ENCODE data around the gene SERPINB12.
A peak's percentile ranks its signal among the peaks of the same experiment; 100 is the strongest.

The SERPINB12 gene

GRCh38 chr18:63542069-63542468 lies at the start of gene SERPINB12:
Gene SERPINB12 (plus strand): TSS chr18:63542369. CDS start chr18:63556160, 13,791 bp downstream.
- no peak for DNase-seq (ENCODE audit: low spot score in 2 of 2)

DNA sequence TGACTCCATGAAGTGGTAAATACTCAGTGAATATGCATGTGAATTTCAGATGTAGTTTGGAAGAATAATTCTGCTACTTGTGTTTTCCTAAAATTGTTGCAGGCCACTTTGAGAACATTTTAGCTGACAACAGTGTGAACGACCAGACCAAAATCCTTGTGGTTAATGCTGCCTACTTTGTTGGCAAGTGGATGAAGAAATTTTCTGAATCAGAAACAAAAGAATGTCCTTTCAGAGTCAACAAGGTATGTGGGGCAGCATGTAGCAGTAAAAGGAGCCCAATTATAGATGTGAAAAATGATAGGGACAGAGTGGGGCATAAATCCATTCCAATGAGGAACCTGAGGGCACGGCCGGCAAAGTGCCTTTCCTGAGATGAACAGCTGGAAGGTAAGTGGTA lies 49.3 kb upstream of the SERPINB12 start:
- Mint-ChIP-seq H3K4me1 (no peaks in the 10 kb centered on the region), H3K36me3 (no peaks in the 10 kb centered on the region), H3K9me3 (no peaks in the 10 kb centered on the region), H3K4me3 (no peak overlapping the region), H3K27ac (no peak overlapping the region)
- DNase-seq (ENCODE audit: low spot score in 2 of 2) (no peak), ATAC-seq (no peak)

More at GRCh38 chr18:63542069-63542468, at the start of gene SERPINB12:
- no peaks in the 10 kb centered on the region for H3K36me3 Mint-ChIP-seq
- no peak within 1 kb of the TSS for H3K4me3 Mint-ChIP-seq
- H3K27ac Mint-ChIP-seq, result no peak within 1 kb of the TSS
- no peaks in the 10 kb centered on the region for H3K4me1 Mint-ChIP-seq
- no peak for ATAC-seq
- no peaks in the 10 kb centered on the region for H3K9me3 Mint-ChIP-seq

- Mint-ChIP-seq H3K4me1 (no peaks in the 10 kb centered on the region), H3K36me3 (no peaks in the 10 kb centered on the region), H3K27ac (no peak overlapping the region), H3K9me3 (no peaks in the 10 kb centered on the region), H3K4me3 (no peak overlapping the region)
- ATAC-seq, result no peak
- no peak for DNase-seq (ENCODE audit: low spot score in 2 of 2)
These were observed 46.5 kb upstream of the SERPINB12 start for GRCh38 chr18:63495675-63496074.

DNA sequence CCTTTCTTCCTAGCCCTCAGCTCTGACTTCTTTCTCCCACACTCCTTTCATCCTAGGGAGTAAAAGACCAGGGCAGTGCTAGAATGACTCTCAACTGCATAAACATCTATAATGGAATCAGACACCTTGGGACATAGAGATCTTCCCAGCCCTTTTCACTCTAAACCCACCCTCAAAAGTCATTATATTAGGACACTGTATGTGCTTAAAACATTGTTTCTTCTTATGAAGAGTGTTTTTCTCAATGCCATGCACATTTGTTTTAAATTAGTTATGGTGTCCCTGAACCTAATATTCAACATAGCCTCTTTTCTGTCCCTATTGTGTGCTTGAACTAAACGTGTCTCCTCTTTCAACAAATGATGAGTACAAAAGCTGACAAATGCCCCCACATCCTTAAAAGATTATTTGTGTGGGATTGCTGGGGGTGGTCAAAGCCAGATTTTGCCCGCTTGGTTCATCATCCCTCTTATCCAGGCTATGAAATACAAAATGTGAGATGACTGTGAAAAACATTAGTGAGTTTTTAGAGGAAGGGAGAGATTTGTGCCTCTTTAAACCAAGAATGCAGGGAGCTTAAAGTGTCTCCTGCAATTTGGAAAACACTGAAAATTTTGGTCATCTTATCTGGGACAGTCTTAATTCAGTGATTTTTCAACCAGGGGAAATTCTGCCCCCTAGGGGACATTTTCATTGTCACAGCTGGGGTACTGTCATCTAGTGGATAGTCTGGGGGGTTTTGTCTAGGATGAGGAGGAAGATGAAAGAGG lies 36.4 kb upstream of the SERPINB12 start:
- H3K36me3 Mint-ChIP-seq, result no peaks in the 10 kb centered on the region
- H3K27ac Mint-ChIP-seq, result no peak overlapping the region
- DNase-seq (ENCODE audit: low spot score in 2 of 2), result peak in 1 of 2 donors; percentile 70
- ATAC-seq, result peak; percentile 61
- no peaks in the 10 kb centered on the region for H3K4me1 Mint-ChIP-seq
- H3K4me3 Mint-ChIP-seq, result no peak overlapping the region
- H3K9me3 Mint-ChIP-seq, result no peaks in the 10 kb centered on the region

DNA sequence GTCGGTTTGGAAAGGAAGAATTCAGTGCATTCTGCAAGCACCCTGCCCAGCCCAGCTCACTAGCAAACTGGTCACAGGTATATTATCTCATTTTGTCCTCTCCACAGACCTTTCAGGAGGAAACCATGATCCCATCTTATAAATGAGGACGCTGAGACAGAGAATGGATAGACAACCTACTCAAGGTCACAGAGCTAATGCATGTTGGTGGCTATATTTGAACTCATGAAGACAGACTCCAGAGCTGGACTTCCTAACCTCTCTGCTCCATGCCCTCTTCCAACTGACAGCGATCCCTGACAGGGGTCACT lies 35.9 kb upstream of the SERPINB12 start:
- ATAC-seq (no peak), DNase-seq (ENCODE audit: low spot score in 2 of 2) (no peak)
- Mint-ChIP-seq H3K4me1 (no peaks in the 10 kb centered on the region), H3K4me3 (no peak overlapping the region), H3K9me3 (no peaks in the 10 kb centered on the region), H3K36me3 (no peaks in the 10 kb centered on the region), H3K27ac (no peak overlapping the region)

GRCh38 chr18:63508596-63508995 lies 33.6 kb upstream of the SERPINB12 start:
- no peak for ATAC-seq
- Mint-ChIP-seq H3K4me1 (no peaks in the 10 kb centered on the region), H3K27ac (no peak overlapping the region), H3K4me3 (no peak overlapping the region), H3K9me3 (no peaks in the 10 kb centered on the region), H3K36me3 (no peaks in the 10 kb centered on the region)
- no peak for DNase-seq (ENCODE audit: low spot score in 2 of 2)

DNA sequence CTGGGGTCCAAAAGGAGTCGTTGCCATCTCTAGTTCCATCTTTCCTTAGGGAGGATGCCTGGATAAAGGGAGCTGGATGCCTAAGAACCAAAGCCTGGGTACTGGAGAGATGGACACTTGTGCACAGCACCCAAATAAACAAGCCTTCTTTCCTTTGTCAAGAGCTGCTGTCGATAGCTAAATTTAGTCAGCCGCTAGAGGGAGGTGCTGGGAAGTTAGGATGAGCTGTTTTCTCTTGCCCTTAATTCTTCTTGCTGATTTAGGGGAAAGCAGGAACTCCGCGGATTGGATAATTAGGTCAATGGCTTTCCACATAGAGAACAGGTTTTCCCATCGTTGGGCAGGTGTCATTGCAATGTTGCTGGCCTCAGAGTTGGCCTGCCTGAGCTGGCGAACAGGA lies 30.9 kb upstream of the SERPINB12 start:
- Mint-ChIP-seq H3K9me3 (no peaks in the 10 kb centered on the region), H3K4me1 (no peaks in the 10 kb centered on the region), H3K36me3 (no peaks in the 10 kb centered on the region), H3K27ac (no peak overlapping the region), H3K4me3 (no peak overlapping the region)
- no peak for DNase-seq (ENCODE audit: low spot score in 2 of 2)
- ATAC-seq, result no peak

GRCh38 chr18:63514326-63514725 lies 27.8 kb upstream of the SERPINB12 start:
- Mint-ChIP-seq H3K4me3 (no peak overlapping the region), H3K27ac (no peak overlapping the region), H3K36me3 (no peaks in the 10 kb centered on the region), H3K4me1 (no peaks in the 10 kb centered on the region), H3K9me3 (no peaks in the 10 kb centered on the region)
- DNase-seq (ENCODE audit: low spot score in 2 of 2), result no peak
- ATAC-seq, result no peak

DNA sequence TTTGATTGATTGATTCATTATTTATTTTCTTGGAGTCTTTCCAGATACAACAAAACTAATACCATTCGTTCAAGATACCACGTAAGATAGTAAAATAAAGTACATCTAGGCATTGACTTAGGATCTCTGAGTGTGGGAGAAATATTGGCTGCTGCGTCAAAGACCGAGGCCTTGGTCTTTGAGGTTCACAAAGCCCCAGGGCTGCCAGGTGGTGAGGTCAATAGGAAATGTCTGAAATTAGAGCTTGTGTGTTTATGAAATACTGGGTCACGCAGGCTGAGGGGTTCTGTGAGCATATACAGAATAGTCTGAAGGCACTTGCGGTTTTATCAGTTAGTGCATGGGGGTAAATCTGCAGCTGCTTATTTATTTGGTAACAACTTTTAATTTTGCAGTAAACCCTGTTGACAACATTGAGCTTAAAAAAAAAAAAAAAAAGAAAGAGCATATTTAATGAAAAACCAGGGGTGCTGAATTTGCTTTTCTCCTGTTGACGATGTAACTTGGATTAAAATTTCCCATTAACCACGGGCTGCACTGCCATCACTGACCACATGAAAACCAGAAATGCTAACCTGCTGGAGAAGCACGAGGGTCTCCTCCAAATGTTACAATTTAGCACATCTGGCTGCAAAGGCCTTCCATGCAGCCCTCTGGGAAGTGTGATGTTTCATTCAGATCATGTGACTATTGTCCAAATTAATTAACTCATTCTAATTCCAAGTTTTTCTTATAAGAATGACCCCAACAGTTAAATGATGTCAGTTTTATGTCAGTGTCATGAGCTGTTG lies 27.1 kb upstream of the SERPINB12 start:
- H3K9me3 Mint-ChIP-seq, result no peaks in the 10 kb centered on the region
- no peak overlapping the region for H3K27ac Mint-ChIP-seq
- no peaks in the 10 kb centered on the region for H3K4me1 Mint-ChIP-seq
- ATAC-seq, result no peak
- no peaks in the 10 kb centered on the region for H3K36me3 Mint-ChIP-seq
- no peak overlapping the region for H3K4me3 Mint-ChIP-seq
- DNase-seq (ENCODE audit: low spot score in 2 of 2), result no peak

DNA sequence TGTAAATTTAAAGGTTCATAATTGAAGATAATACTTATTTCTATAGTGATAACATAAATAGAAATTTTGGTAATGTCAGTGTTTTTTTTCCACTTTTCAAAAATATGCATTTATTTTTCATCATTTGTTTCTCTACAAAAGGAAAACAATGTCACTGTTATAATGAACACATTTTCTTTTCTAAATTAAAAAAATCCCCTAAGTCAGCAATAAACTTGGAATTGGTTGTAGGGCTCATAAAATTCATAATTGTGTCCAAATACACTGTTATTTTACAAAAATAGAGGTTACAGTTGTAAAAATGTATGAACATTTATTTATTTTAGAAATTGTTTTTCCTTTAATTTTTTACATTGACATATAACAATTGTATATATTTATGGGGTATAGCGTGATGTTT lies 26.4 kb upstream of the SERPINB12 start:
- ATAC-seq (no peak), DNase-seq (ENCODE audit: low spot score in 2 of 2) (no peak)
- no peaks in the 10 kb centered on the region for H3K36me3 Mint-ChIP-seq
- H3K9me3 Mint-ChIP-seq, result no peaks in the 10 kb centered on the region
- no peaks in the 10 kb centered on the region for H3K4me1 Mint-ChIP-seq
- H3K27ac Mint-ChIP-seq, result no peak overlapping the region
- H3K4me3 Mint-ChIP-seq, result no peak overlapping the region

- peak; percentile 86 for ATAC-seq
- Mint-ChIP-seq H3K9me3 (no peaks in the 10 kb centered on the region), H3K4me3 (no peak overlapping the region), H3K36me3 (no peaks in the 10 kb centered on the region), H3K27ac (no peak overlapping the region), H3K4me1 (no peaks in the 10 kb centered on the region)
- DNase-seq (ENCODE audit: low spot score in 2 of 2), result peak; percentile 35 to 69
These were observed 23.8 kb upstream of the SERPINB12 start for GRCh38 chr18:63518178-63519012.

DNA sequence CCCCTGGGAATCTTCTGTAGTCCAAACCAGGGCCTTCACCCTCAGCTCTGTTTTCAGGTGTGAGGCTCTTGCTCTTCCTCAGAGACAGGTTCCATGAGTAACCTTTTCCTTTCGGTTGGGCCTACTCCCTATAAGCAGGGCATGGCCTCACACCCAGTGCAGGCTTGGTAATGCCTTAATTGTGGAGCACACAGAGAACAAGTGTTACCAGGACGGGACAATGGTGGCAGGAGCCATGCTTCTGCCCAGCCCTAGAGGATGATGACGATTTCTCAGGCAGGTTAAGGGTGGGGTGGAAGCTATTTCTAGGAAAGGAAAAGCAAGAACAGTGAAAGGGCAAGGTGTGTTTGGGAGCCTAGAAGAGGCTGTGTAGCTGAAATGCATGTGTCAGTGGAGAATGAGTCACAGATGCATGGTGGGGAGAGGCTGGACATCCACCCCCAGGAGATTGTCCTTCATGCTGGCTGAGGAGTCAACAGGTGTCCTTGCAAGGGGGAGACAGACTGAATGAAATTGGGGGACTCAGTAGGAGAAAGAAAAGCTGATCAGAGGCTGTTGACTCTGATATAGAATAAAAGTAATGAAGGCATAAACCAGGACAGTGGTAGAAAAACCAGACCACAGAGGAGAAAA lies 22.0 kb upstream of the SERPINB12 start:
- ATAC-seq, result peak; percentile 31
- H3K4me1 Mint-ChIP-seq, result no peaks in the 10 kb centered on the region

GRCh38 chr18:63523660-63524059 lies 18.5 kb upstream of the SERPINB12 start:
- H3K4me1 Mint-ChIP-seq, result no peaks in the 10 kb centered on the region
- DNase-seq (ENCODE audit: low spot score in 2 of 2) (no peak), ATAC-seq (no peak)
- H3K4me3 Mint-ChIP-seq, result no peak overlapping the region
- H3K27ac Mint-ChIP-seq, result no peak overlapping the region
- no peaks in the 10 kb centered on the region for H3K9me3 Mint-ChIP-seq
- no peaks in the 10 kb centered on the region for H3K36me3 Mint-ChIP-seq

More for the DNA sequence above, 22.0 kb upstream of the SERPINB12 start:
- Mint-ChIP-seq H3K9me3 (no peaks in the 10 kb centered on the region), H3K4me3 (no peak overlapping the region), H3K36me3 (no peaks in the 10 kb centered on the region), H3K27ac (no peak overlapping the region)
- no peak for DNase-seq (ENCODE audit: low spot score in 2 of 2)

GRCh38 chr18:63527251-63527650 lies 14.9 kb upstream of the SERPINB12 start:
- no peaks in the 10 kb centered on the region for H3K9me3 Mint-ChIP-seq
- H3K27ac Mint-ChIP-seq, result no peak overlapping the region

GRCh38 chr18:63528863-63529492 lies 13.2 kb upstream of the SERPINB12 start:
- Mint-ChIP-seq H3K4me3 (no peak overlapping the region), H3K27ac (no peak overlapping the region), H3K9me3 (no peaks in the 10 kb centered on the region), H3K4me1 (no peaks in the 10 kb centered on the region), H3K36me3 (no peaks in the 10 kb centered on the region)
- DNase-seq (ENCODE audit: low spot score in 2 of 2) (no peak), ATAC-seq (no peak)

More at GRCh38 chr18:63527251-63527650, 14.9 kb upstream of the SERPINB12 start:
- ATAC-seq (no peak), DNase-seq (ENCODE audit: low spot score in 2 of 2) (no peak)
- no peaks in the 10 kb centered on the region for H3K4me1 Mint-ChIP-seq
- H3K4me3 Mint-ChIP-seq, result no peak overlapping the region
- no peaks in the 10 kb centered on the region for H3K36me3 Mint-ChIP-seq

Measured in stimulated activated effector memory CD8-positive, alpha-beta T cell treated with anti-CD3 and anti-CD28 coated beads, Interleukin-12 subunit alpha, Interleukin-12 subunit beta, amount 100 ng/mL, for 72 hours (primary cell).